ENCODE results near the gene SLC38A2.

- TF ChIP-seq POLR2A (IDR thresholded peaks at IDR 0.05; ENCODE audit: low read length) (no peak), GATA1 (IDR thresholded peaks at IDR 0.05; ENCODE audit: low read depth, low read length) (no peak)
Measured at GRCh38 chr12:46404733-46405132, 32.2 kb upstream of the SLC38A2 start.
